Epidermal melanocyte (primary cell): Measurements from ENCODE around the gene IL17RB.

Experiments used
- DNase-seq: peaks from one replicate; pipeline ENCODE4 v3.0.0; 2011; ENCODE audit warnings: low spot score; ENCODE audit not compliant: insufficient read length

IL17RB gene

GRCh38 chr3:53812434-53812833, 33.9 kb upstream of the IL17RB start:
- no peak for DNase-seq

GRCh38 chr3:53813229-53813628, 33.1 kb upstream of the IL17RB start:
- DNase-seq, result no peak

GRCh38 chr3:53813876-53814275, 32.5 kb upstream of the IL17RB start:
- DNase-seq, result no peak

DNA sequence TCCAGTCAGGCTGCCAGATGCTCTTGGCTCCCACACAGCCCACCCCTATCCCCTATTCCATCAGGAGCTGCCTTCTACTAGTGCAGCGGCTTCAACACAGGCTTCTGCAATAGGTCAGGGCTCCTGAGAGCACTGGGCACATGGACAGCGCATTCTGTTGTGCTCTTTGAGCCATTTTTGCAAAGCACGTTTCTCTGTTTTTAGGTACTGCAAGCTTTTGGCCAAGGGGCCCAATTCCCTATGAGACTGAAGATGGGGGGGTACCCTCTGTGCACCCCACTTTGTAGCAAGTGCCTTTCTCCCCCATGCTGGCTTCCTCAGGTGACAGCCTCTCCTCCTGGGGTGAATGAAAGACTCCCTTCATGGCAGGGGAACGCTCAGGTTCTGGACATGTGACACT, 31.3 kb upstream of the IL17RB start:
- no peak for DNase-seq

- no peak for DNase-seq
Observed at GRCh38 chr3:53815651-53816050, 30.7 kb upstream of the IL17RB start.

DNA sequence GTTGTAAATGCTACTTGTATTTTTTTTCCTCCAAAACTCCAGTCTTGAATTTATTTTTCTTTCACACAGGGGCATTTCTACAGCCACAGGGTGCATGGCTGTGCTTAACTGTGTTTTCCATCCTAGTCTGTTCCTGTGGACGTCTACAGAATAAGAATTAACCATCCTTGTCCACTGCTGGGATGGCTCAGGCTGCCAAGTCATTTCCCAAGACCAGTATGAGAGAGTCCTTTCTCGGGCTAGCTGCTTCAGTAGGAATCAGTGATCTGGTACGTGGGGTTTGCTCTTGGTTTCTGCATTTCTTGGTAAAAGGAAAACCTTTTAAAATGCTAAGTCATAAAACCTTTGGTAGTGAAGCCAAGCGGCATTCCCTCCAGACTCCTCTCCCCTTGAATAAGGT, 29.9 kb upstream of the IL17RB start:
- no peak for DNase-seq

GRCh38 chr3:53817211-53817610, 29.2 kb upstream of the IL17RB start:
- no peak for DNase-seq

DNA sequence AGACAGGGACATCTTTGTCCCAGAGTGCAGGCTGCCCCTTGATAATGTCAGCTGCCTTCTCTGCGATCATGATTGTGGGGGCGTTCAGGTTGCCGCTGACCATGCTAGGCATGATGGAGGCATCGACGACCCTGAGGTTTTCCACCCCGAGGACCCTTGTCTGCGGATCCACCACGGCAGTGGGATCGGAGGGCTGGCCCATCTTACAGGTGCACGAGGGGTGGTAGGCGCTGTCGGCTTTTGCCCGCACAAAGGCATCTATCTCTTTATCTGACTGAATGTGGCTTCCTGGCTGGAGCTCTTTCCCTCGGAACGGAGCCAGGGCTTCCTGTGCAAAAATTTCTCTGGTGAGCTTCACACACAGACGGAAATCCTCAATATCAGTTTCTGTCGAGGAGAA, 28.6 kb upstream of the IL17RB start:
- DNase-seq, result no peak

- DNase-seq, result no peak
Observed at GRCh38 chr3:53818221-53819162, 27.9 kb upstream of the IL17RB start.

- no peak for DNase-seq
Observed at GRCh38 chr3:53819163-53819868, 27.1 kb upstream of the IL17RB start.

DNA sequence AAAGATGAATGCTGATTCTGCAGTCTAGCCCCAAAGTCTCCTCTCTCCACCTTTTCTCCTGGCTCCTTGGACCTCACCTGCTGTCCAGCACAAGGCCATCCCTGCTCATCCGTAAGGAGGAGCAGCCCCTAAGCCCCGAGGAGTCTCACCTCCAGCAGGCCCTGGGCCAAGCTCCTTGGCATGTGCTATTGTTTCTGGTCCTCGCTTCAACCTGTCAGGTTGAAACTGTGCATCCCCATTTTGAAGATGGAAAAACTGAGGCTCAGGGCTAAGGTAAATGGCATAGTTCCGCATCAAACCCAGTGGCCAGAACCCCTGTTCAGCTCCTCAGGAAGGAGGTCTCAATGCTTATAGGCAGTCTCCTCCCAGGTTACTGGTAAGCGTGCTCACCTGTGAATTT, 26.3 kb upstream of the IL17RB start:
- DNase-seq, result no peak

- no peak for DNase-seq
Observed at GRCh38 chr3:53820756-53821580, 25.4 kb upstream of the IL17RB start.

DNA sequence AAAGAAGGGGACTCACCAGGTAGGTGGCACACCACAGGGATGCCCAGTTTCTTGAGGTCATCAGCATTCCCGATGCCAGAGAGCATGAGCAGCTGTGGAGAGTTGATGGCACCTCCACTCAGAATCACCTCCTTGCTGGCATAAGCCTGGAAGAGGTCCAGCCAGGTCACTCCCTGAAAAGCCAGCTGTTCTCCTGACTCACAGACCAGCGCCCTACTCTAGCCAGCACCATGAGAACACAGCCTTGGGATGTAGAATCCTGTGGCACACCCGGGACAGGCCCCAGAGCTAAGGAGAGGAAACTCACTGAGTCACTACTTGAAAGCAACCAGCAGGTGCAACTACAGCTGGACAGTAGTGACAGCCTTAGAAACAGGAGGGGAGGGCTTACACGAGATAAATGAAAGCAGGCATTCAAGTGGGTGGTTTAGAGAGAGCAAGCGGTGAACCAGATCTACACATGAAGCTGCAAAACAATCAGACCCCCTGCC, 24.7 kb upstream of the IL17RB start:
- no peak for DNase-seq

DNA sequence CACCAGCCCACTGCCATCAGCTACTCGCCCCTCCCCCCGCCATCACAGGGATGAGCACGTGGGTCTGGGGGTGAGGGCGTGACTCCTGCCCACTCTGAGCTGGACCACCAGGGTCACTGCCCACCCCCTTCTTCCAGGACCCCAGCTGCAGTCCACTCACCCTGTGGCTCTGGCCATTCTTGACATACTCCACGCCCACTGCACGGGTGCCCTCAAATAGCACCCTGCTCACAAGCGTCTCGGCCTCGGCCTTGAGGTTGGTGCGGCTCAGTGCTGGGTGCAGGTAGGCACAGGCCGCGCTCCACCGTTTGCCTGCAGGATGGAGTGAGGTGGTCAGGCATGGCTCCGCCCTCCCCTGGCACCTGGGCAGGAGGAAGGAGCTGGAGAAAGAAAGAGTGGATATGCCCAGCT, 24.0 kb upstream of the IL17RB start:
- DNase-seq, result no peak

- no peak for DNase-seq
Observed at GRCh38 chr3:53823026-53823955, 23.1 kb upstream of the IL17RB start.

DNA sequence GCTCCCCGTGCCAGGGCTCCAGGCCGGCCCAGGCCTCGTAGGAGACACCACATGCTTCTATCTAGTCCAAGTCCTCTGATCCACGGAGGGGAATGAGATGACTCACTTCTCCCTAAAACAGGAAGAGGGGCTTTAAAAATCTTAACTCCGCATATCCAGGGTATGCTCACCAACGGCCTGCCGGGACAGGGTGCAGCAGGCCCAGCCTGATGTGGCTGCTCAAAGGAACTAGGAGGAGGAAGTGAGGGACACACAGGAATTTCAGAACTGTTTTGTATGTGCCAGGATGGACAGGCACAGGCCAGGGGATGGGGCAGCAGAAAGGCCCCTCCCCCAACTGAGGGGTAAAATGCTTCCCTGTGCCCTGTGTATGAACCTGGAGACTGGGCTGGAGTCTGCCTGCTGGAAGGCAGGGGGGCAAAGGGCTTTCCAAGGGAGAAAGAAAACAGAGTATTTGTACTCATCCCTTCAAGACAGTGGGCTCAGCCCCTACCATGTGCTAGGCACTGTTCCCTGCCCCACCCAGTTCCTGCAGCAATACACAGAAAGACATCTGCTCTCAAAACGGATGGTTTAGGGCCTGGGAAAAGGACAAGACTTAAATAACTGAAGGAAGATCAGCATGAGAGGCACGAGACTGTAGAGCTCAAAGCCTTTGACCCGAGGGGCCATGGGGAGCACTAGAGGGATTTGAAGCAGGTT, 22.3 kb upstream of the IL17RB start:
- DNase-seq, result no peak

- no peak for DNase-seq
Observed at GRCh38 chr3:53824795-53825194, 21.6 kb upstream of the IL17RB start.

- DNase-seq, result no peak
Observed at GRCh38 chr3:53826048-53826447, 20.3 kb upstream of the IL17RB start.

GRCh38 chr3:53828581-53828980, 17.8 kb upstream of the IL17RB start:
- DNase-seq, result no peak

- no peak for DNase-seq
Observed at GRCh38 chr3:53829605-53830004, 16.8 kb upstream of the IL17RB start.
